ENCODE data around the gene NFYC.

Gene NFYC

DNA sequence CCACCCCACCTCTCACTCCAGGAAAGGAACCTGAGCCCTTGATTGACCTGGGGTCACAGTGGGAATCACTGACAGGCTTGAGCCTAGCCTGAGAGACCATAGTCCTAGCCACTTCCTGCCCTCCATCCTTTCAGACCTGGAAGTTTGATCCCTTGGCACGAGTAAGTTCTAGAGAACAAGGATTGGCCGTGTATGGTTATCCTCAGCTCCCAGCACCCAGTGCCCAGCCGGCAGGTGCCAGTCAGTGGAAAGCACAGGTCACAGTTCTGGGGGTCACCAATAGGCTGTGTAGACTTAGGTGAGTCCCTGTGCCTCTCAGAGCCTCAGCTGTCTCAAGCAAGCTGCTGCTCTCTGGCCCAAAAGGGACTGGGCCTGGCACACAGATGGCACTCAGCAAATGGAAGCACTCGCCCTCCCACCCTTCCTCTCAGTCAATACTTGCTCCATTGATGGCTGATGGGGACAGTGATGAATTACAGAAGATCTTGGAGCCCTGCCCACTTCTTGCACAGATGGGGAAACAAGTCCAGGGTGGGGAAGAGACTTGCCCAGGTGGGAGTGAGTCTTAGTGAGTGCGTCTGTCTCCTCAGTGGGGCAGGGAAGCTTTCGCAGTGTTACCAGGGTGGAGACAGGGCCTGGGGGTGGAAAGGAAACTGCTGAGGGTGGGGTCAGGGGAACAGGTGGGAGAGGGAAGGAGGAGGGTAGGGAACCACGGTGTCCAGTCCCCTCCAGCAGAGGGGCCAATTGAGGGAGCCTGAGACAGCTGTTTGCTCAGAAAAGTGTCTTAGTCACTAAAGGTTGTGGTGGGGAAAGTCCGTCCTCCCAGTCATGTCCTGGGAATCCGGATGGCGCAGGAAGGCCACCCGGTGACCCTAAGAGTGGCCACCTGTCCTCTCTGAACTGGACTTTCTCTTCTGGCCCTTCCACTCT lies 89.4 kb downstream of the NFYC start:
- TF ChIP-seq, protein P1, sequence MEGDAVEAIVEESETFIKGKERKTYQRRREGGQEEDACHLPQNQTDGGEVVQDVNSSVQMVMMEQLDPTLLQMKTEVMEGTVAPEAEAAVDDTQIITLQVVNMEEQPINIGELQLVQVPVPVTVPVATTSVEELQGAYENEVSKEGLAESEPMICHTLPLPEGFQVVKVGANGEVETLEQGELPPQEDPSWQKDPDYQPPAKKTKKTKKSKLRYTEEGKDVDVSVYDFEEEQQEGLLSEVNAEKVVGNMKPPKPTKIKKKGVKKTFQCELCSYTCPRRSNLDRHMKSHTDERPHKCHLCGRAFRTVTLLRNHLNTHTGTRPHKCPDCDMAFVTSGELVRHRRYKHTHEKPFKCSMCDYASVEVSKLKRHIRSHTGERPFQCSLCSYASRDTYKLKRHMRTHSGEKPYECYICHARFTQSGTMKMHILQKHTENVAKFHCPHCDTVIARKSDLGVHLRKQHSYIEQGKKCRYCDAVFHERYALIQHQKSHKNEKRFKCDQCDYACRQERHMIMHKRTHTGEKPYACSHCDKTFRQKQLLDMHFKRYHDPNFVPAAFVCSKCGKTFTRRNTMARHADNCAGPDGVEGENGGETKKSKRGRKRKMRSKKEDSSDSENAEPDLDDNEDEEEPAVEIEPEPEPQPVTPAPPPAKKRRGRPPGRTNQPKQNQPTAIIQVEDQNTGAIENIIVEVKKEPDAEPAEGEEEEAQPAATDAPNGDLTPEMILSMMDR (IDR thresholded peaks at IDR 0.05; ENCODE audit: control insufficient read depth, extremely low read depth, insufficient read depth) = no peak

DNA sequence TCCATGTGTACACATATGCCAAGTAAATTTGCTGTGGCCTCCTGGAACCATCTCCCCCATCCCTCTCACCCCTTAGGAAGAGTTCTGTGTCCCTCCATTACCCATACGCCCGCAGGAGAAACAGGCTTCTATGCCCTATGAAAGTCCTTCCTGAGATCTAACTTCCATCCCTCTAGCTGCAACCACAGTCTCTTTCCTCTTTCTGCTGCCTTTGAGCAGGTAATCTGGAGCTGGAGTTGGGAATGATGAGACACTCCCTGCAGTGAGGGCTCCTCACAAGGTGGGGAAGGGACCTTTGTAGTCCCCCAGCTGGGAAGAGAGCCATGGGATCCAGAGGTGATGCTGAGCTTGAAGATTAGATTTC lies 90.1 kb downstream of the NFYC start:
- H3K4me3 ChIP-seq (ENCODE audit: low read depth, low read length) = no peak overlapping the region
- DNase-seq (ENCODE audit: low read depth) = no peak
- TF ChIP-seq, protein P1 (IDR thresholded peaks at IDR 0.05; ENCODE audit: control insufficient read depth, extremely low read depth, insufficient read depth) = no peak

More for the DNA sequence above, 89.4 kb downstream of the NFYC start:
- DNase-seq (ENCODE audit: low read depth) = no peak
- H3K4me3 ChIP-seq (ENCODE audit: low read depth, low read length) = no peak overlapping the region

DNA sequence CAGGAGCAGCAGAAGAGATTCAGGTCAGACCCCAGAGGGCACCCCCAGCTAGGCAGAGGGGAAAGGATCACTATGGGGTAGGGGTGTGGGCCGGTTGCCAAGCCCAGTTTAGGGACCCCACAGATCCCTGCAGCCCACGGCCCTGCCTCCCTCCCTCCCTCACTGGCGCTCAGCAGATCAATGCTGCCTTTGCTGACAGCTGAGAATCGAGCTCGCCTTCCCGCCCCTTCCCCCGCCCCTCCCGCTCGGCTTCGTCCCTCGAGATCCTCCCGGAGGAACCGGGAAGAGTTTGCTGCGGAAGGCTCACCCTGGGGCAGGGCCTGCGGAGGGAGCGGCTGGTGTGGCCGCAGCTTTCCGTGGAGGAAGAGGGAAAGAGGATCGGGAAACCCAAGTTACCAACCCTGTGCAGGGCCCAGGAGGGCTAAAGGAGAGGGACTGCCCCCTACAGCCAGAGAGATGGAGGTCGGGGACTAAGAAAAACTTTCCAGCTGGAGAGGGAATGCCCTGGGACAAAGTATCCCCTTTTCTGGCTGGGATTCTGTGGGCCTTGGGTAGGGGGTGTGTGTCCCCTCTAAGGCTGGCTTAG lies 91.0 kb downstream of the NFYC start:
- DNase-seq (ENCODE audit: low read depth) = no peak
- TF ChIP-seq, protein P1 (IDR thresholded peaks at IDR 0.05; ENCODE audit: control insufficient read depth, extremely low read depth, insufficient read depth) = no peak
- H3K4me3 ChIP-seq (ENCODE audit: low read depth, low read length) = no peak overlapping the region

DNA sequence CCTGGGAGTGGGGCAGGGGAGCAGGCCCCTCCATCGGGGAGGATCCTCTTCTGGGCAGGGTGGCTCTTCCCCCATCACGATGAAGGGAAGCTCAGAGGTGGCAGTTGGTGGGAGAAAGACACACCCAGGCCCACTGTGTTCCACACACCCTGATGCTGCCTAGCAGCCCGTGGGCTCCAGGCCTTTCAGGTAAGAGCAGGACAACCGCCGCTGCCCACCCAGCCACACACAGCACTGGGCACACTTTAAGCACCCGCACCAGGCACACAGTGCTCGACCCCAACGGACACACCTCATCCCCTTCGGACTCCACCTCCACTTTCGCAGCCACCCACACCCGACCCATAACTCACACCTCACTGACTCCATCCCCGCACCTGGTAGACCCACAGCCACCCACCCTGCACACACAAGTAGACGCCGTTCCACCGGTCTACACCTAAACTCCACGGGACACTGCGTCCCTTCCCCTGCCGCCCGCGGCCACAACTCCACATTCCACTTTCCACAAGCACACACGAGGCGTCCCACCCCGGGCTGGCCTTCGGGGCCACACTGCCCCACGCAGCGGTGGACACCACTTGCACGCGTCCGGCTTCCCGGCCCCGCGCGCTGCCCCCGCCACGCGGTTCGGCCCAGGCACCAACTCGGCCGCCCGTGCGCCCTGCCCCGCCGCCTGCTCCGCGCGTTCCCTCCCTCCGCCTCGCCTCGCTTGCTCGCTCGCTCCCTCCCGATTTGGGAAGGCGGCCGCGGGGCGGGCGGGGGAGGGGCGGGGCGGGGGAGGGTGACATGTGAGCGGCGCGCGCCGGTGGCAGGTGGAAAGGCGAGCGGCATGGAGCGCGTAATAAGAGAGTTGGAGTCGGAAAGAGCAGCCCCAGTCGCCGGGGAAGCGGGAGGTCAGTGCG lies 91.7 kb downstream of the NFYC start, which contains the start of gene KCNQ4:
Gene KCNQ4 (plus strand): TSS at position 787 of the 905 bp plus-strand sequence. CDS start 307 bp downstream, outside the sequence.
- no peak for DNase-seq (ENCODE audit: low read depth)
- H3K4me3 ChIP-seq (ENCODE audit: low read depth, low read length) = peak within 1 kb of the TSS; percentile 49
- TF ChIP-seq, protein P1 (IDR thresholded peaks at IDR 0.05; ENCODE audit: control insufficient read depth, extremely low read depth, insufficient read depth) = 0 out of 2 replicates have a peak, but pooled peaks have one; percentile 0

DNA sequence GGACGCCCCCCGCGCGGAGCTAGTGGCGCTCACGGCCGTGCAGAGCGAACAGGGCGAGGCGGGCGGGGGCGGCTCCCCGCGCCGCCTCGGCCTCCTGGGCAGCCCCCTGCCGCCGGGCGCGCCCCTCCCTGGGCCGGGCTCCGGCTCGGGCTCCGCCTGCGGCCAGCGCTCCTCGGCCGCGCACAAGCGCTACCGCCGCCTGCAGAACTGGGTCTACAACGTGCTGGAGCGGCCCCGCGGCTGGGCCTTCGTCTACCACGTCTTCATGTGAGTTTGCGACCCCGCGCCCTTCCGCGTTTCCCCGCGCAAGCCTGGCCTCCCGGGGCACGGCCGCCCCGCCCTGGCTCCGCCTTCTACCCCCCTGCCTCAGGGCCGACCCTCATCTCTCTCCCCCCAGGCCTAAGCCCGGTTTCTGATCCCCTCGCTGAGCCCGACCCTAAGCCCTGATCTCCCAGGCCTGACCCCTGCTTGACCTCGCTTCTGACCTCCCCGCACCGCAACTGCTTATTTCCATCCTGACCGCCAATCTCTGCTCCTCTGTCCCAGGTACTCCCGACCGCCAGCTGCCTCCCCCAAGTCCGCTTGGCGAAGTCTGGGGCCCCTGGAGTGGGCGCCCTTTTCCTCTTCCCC lies 92.8 kb downstream of the NFYC start:
- peak overlapping the region; percentile 49 for H3K4me3 ChIP-seq (ENCODE audit: low read depth, low read length)
- TF ChIP-seq, protein P1 (IDR thresholded peaks at IDR 0.05; ENCODE audit: control insufficient read depth, extremely low read depth, insufficient read depth) = no peak
- DNase-seq (ENCODE audit: low read depth) = no peak

DNA sequence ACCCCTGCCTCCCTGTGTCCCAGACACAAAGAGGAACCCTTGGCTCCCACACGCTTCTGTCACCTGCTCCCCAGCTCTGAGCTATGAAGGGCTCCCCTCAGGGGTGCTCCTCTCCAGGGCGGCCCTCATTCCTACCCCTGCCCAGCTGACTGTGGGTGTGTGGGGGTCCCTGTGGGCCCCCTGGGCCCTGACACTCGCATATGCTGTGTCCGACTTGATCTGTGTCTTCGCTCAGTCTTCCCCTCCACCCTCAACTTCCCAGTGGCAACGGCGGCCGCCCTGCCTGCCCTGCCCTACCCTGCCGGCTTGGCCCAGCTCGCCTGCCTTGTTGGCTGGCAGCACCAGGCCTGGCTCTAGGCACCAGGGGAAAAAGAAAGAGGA lies 93.3 kb downstream of the NFYC start:
- peak overlapping the region; percentile 49 for H3K4me3 ChIP-seq (ENCODE audit: low read depth, low read length)
- no peak for DNase-seq (ENCODE audit: low read depth)
- TF ChIP-seq, protein P1 (IDR thresholded peaks at IDR 0.05; ENCODE audit: control insufficient read depth, extremely low read depth, insufficient read depth) = no peak

All from LNCaP clone FGC (cell line).